Uterus (tissue), 4 donors: ENCODE data around the gene GPR158. TPM values are rescaled to one million over a fixed set of nuclear protein-coding genes. Genes with fewer than 3 reads are reported as not detected.

Experiments used
- DNase-seq, 2 donors: peaks; one replicate each; pipeline ENCODE4 v3.0.0-alpha.2; 2019 to 2020
- H3K27ac ChIP-seq, 2 donors: fragments of 200-600 bp; sonication (generic); 1 replicate in 1 of 2; 2 replicates in 1 of 2; pipeline ENCODE4 v1.5.1; 2016 to 2018
- H3K27me3 ChIP-seq, 2 donors: fragments of 200-600 bp; sonication (generic); one replicate each; pipeline ENCODE4 v1.5.1; 2018 to 2019; ENCODE audit warnings: control low read depth in 1 of 2
- H3K36me3 ChIP-seq, 2 donors: fragments of 200-600 bp; sonication (generic); one replicate each; pipeline ENCODE4 v1.5.1; 2019; ENCODE audit warnings: control low read depth in 1 of 2
- H3K4me1 ChIP-seq, 2 donors: fragments of 200-600 bp; sonication (generic); one replicate each; pipeline ENCODE4 v1.5.1; 2018 to 2019; ENCODE audit warnings: control low read depth in 1 of 2
- H3K4me3 ChIP-seq, 2 donors: fragments of 200-600 bp; sonication (generic); 1 replicate in 1 of 2; 2 replicates in 1 of 2; pipeline ENCODE4 v1.5.1; 2018 to 2019; ENCODE audit warnings: mild to moderate bottlenecking in 1 of 2
- H3K9me3 ChIP-seq, 2 donors: fragments of 200-600 bp; sonication (generic); one replicate each; pipeline ENCODE4 v1.5.1; 2019; ENCODE audit warnings: control low read depth in 1 of 2
- POLR2A ChIP-seq, 2 donors: fragments of 450-650 bp; IDR thresholded peaks; one replicate each; pipeline ENCODE4 v1.6.1; 2016; ENCODE audit warnings: antibody characterized with exemption in 2 of 2, mild to moderate bottlenecking in 1 of 2, moderate library complexity in 1 of 2
- intact Hi-C: fragments of 100-400 bp; cut with DNase I; formaldehyde crosslinking; loops from one replicate; pipeline ENCODE4 v1.15.1; 2023; ENCODE audit warnings: low total_unique reads
- total RNA-seq, 4 donors: library from RNA; depleted of rRNA in 3 of 4; stranded (reverse); fragments of >200 nt in 3 of 4; gene quantifications; one replicate each; pipeline versions ENCODE4 v1.1.0 to v1.2.4, GENCODE V29; 2014 to 2023
- TF ChIP-seq, protein P1 (sequence below), 4 experiments: fragments of 200-600 bp in 2 of 4; fragments of 450-650 bp in 2 of 4; sonication (generic) in 2 of 4; IDR thresholded peaks; one replicate each; pipeline ENCODE4 v1.5.1; 2016 to 2019; ENCODE audit warnings: antibody characterized with exemption in 4 of 4, mild to moderate bottlenecking in 2 of 4, moderate library complexity in 1 of 4
- donor health status: DM: yes; HTN: yes; CAD: no.

Gene GPR158
- total RNA-seq, 4 donors from 2014 or later = 0.07 TPM; not detected in 3

DNA sequence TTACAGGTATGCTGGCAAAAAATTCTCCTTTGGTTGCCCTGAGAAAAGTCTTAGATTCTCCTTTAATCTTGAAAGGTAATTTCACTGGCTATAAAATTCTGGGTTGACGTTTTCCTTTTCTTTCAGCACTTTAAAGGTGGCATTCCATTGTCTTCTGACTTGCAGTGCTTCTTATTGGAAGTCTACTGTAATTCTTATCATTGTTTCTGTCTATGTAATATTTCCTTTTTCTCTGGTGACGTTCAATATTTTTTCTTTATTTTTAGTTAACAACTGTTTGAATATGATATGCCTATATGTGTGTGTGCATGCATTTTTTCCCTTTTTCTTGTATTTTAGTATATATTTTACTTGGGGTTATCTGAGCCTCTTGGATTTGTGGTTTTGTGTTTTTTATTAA, 111.0 kb downstream of the GPR158 start:
- Histone ChIP-seq H3K27ac (no peak overlapping the region), H3K4me3 (no peak overlapping the region), H3K4me1 (no peaks in the 10 kb centered on the region), H3K36me3 (no peaks in the 10 kb centered on the region), H3K9me3 (no peaks in the 10 kb centered on the region), H3K27me3 (no peaks in the 10 kb centered on the region)
- no peak for TF ChIP-seq POLR2A (IDR thresholded peaks at IDR 0.05)
- TF ChIP-seq, protein P1, sequence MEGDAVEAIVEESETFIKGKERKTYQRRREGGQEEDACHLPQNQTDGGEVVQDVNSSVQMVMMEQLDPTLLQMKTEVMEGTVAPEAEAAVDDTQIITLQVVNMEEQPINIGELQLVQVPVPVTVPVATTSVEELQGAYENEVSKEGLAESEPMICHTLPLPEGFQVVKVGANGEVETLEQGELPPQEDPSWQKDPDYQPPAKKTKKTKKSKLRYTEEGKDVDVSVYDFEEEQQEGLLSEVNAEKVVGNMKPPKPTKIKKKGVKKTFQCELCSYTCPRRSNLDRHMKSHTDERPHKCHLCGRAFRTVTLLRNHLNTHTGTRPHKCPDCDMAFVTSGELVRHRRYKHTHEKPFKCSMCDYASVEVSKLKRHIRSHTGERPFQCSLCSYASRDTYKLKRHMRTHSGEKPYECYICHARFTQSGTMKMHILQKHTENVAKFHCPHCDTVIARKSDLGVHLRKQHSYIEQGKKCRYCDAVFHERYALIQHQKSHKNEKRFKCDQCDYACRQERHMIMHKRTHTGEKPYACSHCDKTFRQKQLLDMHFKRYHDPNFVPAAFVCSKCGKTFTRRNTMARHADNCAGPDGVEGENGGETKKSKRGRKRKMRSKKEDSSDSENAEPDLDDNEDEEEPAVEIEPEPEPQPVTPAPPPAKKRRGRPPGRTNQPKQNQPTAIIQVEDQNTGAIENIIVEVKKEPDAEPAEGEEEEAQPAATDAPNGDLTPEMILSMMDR (IDR thresholded peaks at IDR 0.05) = no peak
- intact Hi-C loops = no loop called here
- DNase-seq = no peak

DNA sequence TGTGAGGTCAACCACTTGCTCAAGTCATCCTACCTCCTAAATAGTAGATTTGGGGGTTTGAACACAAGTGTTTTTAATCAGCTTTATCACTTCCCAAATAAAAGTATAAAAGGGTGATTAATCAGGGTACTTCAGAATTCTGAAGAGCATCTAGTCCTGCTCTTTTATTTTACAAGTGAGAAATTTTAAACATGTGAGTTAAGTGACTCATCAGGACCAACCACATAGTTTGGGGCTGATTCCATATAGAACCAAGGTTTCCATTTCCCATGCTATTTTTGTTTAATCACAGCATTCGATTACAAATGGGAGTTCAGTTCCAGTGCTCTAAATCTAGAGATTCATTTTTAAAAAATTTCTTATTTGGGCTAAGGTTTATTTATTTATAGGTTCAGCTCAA, 113.4 kb downstream of the GPR158 start:
- intact Hi-C loops = no loop called here
- no peaks in the 10 kb centered on the region for H3K27me3 ChIP-seq
- H3K4me1 ChIP-seq = no peaks in the 10 kb centered on the region
- DNase-seq = no peak
- H3K4me3 ChIP-seq = no peak overlapping the region
- no peaks in the 10 kb centered on the region for H3K9me3 ChIP-seq
- H3K27ac ChIP-seq = no peak overlapping the region
- H3K36me3 ChIP-seq = no peaks in the 10 kb centered on the region
- TF ChIP-seq, protein P1 (IDR thresholded peaks at IDR 0.05) = no peak
- TF ChIP-seq POLR2A (IDR thresholded peaks at IDR 0.05) = no peak

DNA sequence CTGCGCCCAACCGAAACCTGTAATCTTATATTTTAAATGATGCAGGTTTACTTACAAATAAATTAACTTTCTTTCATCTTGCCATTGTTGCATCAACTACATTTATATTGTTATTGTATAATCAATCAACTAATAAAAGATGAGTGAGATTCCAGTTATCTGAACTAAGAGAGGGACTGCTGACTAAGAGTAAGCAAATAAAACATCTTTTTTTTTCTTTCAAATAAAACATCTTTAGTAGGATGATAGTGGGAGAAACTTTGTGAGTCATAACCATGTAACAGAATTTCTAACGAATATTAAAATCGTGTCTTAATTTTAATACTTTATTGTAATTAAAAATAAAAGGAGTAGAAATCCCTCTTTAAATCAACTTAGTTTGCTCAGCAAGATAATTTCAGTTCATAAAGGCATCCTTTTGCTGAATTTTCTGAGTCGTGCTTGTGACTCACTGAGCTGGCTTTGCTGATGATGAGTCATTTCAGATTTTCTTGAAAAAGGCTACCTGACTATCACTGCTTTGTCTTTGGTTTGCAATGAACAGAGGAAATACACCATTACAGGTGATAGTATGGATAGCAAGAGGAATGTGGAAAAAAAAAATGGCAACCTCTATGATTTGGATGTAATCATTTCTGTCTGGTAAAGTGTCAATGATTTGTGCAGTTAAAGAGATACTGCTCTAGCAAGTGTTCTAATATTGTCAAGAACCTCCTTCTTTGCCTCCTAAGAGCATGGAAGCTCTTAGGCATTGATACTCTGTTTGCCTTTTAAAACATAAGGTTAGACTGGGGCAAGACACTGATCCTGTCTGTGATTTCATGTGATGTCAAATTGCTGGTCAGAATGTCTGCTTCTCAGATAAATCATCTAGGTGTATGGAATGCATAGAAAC, 119.5 kb downstream of the GPR158 start:
- Histone ChIP-seq H3K9me3 (no peaks in the 10 kb centered on the region), H3K4me1 (no peaks in the 10 kb centered on the region), H3K4me3 (no peak overlapping the region), H3K27me3 (no peaks in the 10 kb centered on the region), H3K27ac (no peak overlapping the region), H3K36me3 (no peaks in the 10 kb centered on the region)
- no peak for TF ChIP-seq POLR2A (IDR thresholded peaks at IDR 0.05)
- TF ChIP-seq, protein P1 (IDR thresholded peaks at IDR 0.05) = no peak
- DNase-seq = no peak
- intact Hi-C loops = no loop called here

DNA sequence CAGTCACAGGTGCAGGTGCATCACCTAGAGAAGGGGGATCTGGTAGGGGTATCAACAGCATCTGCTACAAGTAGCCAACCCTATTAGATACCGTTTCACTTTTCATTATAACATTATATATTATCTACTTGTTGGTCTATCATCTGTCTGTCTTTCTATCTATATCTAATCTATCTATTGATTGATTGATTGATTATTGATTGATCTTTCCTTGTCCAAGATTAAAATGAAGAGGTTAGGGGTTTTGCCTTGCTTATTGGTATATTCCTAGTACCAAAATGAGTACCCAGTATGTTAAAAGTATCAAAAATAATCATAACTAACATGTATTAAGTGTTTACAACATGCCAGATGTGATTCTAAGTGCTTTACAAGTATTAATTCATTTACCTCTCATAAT, 121.5 kb downstream of the GPR158 start:
- H3K4me3 ChIP-seq = no peak overlapping the region
- no peaks in the 10 kb centered on the region for H3K9me3 ChIP-seq
- no peak overlapping the region for H3K27ac ChIP-seq
- intact Hi-C loops = no loop called here
- DNase-seq = no peak
- no peaks in the 10 kb centered on the region for H3K4me1 ChIP-seq
- H3K36me3 ChIP-seq = no peaks in the 10 kb centered on the region
- TF ChIP-seq, protein P1 (IDR thresholded peaks at IDR 0.05) = no peak
- no peak for TF ChIP-seq POLR2A (IDR thresholded peaks at IDR 0.05)
- no peaks in the 10 kb centered on the region for H3K27me3 ChIP-seq

DNA sequence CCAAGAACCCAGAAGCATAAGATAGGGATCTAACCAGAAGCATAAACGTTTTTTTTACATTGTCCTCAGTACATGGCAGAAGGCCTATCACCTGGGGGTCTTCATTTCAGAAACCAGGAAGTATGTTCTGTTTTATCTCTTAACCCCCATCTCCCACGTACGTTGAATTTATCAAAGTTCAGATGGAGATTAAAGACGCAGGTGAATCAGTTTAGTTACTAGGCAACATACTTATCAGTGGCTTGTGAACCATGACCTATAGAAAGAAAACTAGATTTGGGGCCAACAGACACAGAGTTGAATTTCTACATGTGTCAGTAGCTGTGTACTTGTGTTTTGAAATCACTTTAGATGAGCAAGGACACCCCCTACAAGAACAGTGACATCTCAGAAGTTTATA, 122.7 kb downstream of the GPR158 start:
- Histone ChIP-seq H3K4me1 (no peaks in the 10 kb centered on the region), H3K4me3 (no peak overlapping the region), H3K9me3 (no peaks in the 10 kb centered on the region), H3K36me3 (no peaks in the 10 kb centered on the region), H3K27me3 (no peaks in the 10 kb centered on the region), H3K27ac (no peak overlapping the region)
- intact Hi-C loops = no loop called here
- no peak for DNase-seq
- TF ChIP-seq POLR2A (IDR thresholded peaks at IDR 0.05) = no peak
- TF ChIP-seq, protein P1 (IDR thresholded peaks at IDR 0.05) = no peak
